HCT116 (cell line): ENCODE data around the gene RAMP3.

Experiments
- CTCF ChIP-seq, 3 experiments: fragments of 200-600 bp in 1 of 3; sonication (generic) in 1 of 3; IDR thresholded peaks in 2 of 3; conservative IDR thresholded peaks in 1 of 3; 2 replicates each; pipeline ENCODE4 v1.5.1; 2012 to 2017; ENCODE audit warnings: low read depth in 2 of 3, low read length in 2 of 3, antibody characterized with exemption in 1 of 3, borderline replicate concordance in 1 of 3, control low read depth in 1 of 3, mild to moderate bottlenecking in 1 of 3, mixed read lengths in 1 of 3, mixed run types in 1 of 3, moderate library complexity in 1 of 3; ENCODE audit not compliant: insufficient read depth in 1 of 3
- JUND ChIP-seq: IDR thresholded peaks from 2 replicates; pipeline ENCODE4 v1.6.1; 2012
- TCF7L2 ChIP-seq: IDR thresholded peaks from 2 replicates; pipeline ENCODE4 v1.7.0; 2011; ENCODE audit warnings: borderline replicate concordance, inconsistent platforms; ENCODE audit not compliant: insufficient read depth, insufficient read length; ENCODE audit errors: extremely low read depth

DNA sequence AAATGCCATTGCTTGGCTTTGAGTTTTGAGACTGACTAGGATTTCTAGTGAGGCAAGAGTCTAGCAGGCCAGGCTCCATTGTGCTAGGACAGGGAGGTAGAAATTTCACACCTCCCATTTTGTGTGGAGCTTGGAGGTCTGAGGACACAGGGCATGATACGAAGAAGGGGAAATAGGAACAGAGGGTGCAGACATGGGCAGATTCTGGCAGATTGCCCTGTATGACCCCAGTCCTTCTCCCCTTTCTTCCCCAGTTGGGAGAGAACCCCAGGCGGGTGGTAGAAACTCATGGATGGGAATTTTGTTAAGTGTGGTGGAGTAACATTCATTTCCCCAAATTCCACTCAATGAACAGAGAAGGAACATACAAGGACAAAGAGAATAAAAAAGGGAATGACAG is 54.4 kb downstream of the RAMP3 start:
- TF ChIP-seq TCF7L2 (no peak), JUND (no peak), CTCF (IDR thresholded peaks at IDR 0.05 in 2 of 3, conservative IDR thresholded peaks at IDR 0.05 in 1 of 3; ENCODE audit: borderline replicate concordance in 1 of 3, insufficient read depth in 1 of 3, low read depth in 2 of 3, low read length in 2 of 3) (no peak)
